ENCODE data around the gene FFAR1.

GRCh38 chr19:35392742-35393715, 45.3 kb downstream of the FFAR1 start:
- TF ChIP-seq RXRA (IDR thresholded peaks at IDR 0.05; ENCODE audit: borderline replicate concordance, low read depth) (no peak), PBX3 (IDR thresholded peaks at IDR 0.05) (no peak), TEAD4 (IDR thresholded peaks at IDR 0.05; ENCODE audit: borderline replicate concordance, insufficient read depth) (no peak), USF2 (IDR thresholded peaks at IDR 0.05; ENCODE audit: borderline replicate concordance, low read depth, low read length) (no peak), FOXJ3 (CRISPR knock-in tag; IDR thresholded peaks at IDR 0.05) (no peak)
- TF ChIP-seq, protein P1, sequence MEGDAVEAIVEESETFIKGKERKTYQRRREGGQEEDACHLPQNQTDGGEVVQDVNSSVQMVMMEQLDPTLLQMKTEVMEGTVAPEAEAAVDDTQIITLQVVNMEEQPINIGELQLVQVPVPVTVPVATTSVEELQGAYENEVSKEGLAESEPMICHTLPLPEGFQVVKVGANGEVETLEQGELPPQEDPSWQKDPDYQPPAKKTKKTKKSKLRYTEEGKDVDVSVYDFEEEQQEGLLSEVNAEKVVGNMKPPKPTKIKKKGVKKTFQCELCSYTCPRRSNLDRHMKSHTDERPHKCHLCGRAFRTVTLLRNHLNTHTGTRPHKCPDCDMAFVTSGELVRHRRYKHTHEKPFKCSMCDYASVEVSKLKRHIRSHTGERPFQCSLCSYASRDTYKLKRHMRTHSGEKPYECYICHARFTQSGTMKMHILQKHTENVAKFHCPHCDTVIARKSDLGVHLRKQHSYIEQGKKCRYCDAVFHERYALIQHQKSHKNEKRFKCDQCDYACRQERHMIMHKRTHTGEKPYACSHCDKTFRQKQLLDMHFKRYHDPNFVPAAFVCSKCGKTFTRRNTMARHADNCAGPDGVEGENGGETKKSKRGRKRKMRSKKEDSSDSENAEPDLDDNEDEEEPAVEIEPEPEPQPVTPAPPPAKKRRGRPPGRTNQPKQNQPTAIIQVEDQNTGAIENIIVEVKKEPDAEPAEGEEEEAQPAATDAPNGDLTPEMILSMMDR (IDR thresholded peaks at IDR 0.05) = no peak

Data from SK-N-SH (cell line).